ENCODE results near the gene ITGA2.

DNA sequence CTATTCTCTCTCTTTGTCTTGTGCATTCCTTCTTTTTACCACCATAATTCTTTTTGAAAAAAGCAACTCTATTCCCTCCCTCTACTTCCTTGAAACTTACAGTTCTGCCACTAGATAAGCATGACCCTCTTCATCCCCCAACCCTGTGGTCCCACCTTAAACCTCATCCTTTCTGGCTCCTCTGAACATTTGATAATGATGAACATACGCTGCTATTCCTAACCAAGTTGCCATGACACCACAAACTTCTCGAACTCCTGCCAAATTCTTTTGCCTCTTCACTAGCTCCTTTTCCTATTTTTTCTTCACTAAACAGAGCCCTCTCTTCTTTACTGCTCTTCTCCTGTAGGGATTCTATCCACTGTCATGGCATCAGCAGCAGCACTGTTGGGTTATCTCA, 63.3 kb downstream of the ITGA2 start:
- TF ChIP-seq EZH2 (IDR thresholded peaks at IDR 0.05; ENCODE audit: borderline replicate concordance, insufficient read depth, low read length, poor library complexity, severe bottlenecking), result no peak
- TF ChIP-seq, protein P1, sequence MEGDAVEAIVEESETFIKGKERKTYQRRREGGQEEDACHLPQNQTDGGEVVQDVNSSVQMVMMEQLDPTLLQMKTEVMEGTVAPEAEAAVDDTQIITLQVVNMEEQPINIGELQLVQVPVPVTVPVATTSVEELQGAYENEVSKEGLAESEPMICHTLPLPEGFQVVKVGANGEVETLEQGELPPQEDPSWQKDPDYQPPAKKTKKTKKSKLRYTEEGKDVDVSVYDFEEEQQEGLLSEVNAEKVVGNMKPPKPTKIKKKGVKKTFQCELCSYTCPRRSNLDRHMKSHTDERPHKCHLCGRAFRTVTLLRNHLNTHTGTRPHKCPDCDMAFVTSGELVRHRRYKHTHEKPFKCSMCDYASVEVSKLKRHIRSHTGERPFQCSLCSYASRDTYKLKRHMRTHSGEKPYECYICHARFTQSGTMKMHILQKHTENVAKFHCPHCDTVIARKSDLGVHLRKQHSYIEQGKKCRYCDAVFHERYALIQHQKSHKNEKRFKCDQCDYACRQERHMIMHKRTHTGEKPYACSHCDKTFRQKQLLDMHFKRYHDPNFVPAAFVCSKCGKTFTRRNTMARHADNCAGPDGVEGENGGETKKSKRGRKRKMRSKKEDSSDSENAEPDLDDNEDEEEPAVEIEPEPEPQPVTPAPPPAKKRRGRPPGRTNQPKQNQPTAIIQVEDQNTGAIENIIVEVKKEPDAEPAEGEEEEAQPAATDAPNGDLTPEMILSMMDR (IDR thresholded peaks at IDR 0.05; ENCODE audit: poor library complexity, severe bottlenecking), result no peak
- TF ChIP-seq RAD21 (conservative IDR thresholded peaks at IDR 0.05), result no peak
